ACHN (cell line): ENCODE data around the gene LPAR2.
A peak's percentile ranks its signal among the peaks of the same experiment; 100 is the strongest.

Experiments used
- DNase-seq: peaks from one replicate; pipeline ENCODE4 v3.0.0-alpha.2; 2015
- in situ Hi-C: cut with HindIII; loops from 2 replicates; pipeline ENCODE4 v1.10.0; 2017; ENCODE audit warnings: low sequenced_read_pairs, low pct_ligation_motif_present, low pct_unique_long_range_greater_than_20kb

The LPAR2 gene

DNA sequence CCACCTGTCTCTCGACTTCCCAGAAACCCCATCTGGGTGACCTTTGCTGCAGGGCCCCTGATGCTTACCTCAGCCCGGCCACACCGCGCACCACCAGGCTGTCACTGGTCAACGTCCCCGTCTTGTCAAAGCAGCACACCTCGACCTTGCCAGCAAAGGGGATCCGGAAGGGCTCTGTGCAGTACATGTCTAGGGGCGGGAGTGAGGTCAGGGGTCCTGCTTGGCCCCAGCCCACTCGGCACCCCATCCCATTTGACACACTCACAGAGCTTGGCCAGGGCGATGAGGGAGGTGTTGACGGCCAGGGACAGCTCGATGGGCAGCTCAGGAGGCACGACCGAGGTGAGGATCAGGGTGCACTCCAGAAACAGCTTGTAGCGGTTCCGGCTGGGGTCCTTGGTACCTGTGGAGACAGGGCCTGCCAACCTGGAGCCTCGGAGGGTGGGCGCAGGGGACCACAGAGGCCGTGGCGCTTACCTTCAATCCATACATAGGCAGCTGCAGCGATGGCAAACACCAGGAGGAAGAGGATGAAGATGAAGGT is 27.1 kb upstream of the LPAR2 start:
- in situ Hi-C loops: no loop called here
- DNase-seq: no peak

DNA sequence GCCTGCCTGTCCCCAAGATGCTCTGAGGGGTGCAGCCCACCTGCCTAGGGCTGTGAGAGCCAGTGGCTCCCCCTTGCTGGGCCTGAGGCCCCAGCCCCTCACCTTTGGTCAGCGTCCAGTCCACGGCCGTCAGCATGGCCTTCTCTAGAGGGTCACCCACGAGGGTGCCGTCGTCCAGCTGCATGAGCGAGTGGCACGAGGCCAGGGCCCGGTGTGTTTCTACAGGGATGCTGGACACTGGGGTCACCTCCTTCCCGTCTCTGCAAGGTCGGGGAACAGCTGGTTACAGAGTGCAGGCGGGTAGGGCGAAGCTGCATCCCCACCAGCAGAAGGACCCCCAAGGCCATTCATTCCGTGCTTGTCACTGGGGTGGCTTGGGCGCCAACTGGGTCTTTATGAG is 26.4 kb upstream of the LPAR2 start:
- in situ Hi-C loops: no loop called here
- no peak for DNase-seq

DNA sequence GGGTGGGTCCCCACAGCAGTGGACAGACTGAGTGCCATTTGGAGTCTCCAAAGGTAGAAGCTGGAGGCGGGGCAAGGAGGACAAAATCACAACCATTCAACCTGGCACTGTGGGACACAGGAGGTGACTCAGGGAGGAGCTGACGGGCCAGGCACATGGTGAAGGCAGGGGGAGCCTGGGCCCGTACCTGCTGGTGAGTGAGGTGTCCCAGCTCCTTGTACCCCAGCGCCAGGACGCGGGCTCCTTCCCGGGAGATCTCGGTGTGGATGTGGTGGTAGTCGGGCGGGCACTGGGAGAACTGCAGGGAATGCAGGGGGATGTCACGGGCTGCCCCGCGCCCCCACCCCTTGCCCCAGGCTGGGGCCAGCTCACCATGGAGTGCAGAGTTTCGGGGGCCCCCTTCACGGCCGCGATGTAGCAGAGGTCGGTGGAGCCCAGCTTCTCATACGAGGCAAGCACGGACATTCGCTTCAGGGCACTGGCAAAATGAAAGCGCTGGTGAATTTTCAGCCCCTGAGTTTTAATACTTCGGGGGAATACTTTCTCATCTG is 25.7 kb upstream of the LPAR2 start:
- in situ Hi-C loops: no loop called here

DNA sequence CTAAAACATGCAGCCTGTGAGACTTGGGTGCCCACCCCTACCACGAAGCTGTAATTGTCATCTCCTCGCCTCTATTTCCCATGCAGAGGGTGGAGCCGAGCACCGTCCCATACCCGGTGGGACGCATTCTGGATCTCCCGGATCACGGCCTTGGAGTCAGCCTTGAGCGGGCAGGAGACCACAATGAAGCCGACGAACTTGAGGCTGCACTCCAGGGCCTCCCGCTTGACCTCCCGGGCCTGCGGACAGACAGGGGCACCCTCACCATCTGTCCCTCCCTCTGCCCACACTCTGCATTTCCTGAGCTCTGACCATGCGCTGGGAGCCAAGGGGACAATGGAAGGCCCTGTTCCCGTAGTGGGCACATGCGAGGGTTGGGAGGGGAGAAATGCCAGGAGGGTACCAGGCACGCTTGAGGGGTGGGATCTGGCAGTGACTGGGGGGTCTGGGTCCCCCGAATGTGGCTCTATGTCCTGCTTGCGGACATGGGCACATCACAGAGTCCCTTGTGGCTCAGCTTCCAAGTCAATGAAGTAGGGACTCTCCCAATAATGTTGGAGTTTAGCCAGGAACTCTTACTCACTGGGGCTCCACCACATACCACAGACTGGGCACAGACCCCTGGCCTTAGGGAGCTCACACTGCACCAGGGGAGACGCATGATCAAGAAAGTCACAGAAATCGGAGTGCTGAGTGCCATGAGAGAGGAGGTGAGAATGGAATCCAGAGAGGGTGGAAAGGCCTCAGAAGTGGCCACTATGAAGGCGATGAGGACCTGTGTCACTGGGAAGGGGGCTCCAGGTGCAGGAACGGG is 24.7 kb upstream of the LPAR2 start:
- in situ Hi-C loops: no loop called here
- peak; percentile 6 for DNase-seq

More for the DNA sequence above, 25.7 kb upstream of the LPAR2 start:
- DNase-seq: no peak

DNA sequence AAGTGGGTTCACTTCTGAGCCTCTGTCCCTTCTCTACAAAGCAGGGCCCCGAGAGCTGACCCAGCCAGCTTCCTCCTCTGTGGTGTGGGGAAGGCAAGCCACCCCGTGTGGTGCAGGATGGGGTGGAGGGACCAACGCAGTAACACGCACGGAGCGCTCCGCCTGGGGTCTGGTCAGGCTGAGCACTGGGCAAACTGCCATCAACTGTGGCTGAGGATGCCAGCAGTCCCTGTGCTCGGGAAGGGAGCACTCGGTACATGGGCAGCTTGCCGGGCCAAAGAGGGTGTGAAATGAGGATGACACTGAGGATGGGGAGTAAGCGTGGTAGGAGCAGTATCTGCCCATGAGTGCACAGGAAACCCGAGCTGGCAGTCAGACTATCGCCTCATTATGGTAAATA is 23.1 kb upstream of the LPAR2 start:
- in situ Hi-C loops: no loop called here
- no peak for DNase-seq

DNA sequence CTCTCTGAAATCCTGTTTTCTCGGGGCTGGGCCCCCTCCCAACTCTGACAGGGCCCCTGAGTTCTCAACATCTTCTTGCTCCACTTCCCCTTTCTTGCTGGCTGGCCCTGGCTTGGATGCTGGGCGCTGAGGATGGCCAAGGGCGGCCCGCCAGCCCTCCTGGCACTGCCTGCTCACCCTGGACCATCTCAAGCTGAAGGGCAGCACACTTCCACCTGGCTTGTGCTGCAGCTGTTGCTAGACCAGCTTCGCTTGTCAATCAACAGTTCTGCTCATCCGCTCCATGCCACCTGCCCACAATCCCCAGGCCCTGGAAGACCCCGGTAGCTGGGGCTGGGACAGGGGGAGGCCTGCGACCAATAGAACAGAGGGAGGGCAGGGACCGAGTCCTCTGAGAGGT is 22.3 kb upstream of the LPAR2 start:
- in situ Hi-C loops: no loop called here
- no peak for DNase-seq

DNA sequence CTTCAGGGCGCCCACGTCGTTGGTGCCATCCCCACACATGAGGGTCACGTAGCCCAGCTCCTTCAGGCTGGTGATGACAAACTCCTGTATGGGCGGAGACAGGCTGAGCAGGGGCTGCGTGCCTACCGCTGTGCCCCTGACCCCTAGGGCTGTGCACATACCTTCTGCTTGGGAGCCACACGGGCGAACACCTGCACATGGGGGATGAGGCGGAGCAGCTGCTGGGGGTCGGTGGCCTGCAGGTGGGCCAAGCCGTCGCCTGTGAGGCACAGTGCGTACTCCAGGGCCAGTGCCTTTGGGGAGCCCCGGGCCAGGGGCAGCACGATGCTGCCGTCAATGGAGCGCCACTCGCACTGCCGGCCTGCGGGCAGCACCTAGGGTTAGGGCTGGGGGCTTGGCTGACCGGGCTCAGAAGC is 21.6 kb upstream of the LPAR2 start:
- in situ Hi-C loops: no loop called here
- DNase-seq: no peak

DNA sequence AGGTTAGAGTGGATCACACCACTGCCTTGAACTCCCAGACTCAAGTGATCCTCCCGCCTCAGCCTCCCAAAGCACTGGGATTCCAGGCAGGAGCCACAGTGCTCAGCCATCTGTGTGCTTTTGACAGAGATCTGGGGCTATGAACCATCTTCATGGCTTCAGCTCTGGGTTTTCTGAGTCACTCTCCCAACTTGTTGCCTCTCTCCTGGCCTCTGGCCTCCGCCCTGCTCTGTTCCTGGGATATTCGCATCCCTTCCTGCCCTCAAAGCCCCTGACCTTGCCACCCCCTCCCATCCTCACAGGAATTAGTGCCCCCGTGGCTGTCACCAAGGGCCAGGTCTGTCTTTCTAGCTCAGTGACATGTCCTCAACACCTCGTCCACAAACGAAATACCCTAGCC is 21.1 kb upstream of the LPAR2 start:
- DNase-seq: no peak
- in situ Hi-C loops: no loop called here

DNA sequence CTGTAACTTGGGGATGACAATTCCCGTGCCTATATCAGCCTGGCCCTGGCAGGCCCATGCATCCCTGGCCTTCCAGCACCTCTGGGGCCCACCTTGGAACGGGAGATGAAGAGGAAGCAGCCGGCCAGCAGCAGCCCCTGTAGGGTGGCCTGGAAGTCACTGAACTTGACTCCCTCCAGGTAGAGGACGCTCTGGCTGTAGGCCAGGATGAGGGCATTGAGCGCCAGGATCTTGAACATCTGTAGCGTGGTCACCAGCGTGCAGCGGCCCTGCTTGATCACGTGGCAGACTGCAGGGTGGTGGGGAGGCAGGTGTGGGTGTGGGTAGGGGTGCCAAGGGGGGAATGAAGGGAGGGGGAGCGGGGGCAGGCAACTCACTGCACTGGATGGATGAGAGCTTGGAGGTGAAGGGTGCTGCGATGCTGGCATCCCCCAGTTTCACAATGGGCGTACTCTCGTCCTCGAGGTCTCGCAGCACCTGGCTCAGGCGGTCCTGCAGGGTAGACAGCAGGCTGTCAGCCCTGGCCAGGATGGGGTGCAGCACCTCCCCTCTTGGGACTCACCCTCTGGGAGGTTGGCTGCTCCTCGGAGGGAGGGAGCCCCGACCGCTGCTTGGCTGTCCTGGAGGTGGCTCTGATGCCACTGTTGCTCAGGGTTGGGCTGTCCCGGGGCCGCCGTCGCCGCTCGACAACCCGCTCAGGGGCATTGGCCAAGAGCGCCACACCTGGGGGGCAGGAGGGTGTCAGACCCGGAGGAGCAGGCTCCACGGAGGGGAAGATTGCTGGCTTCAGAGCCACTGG is 19.2 kb upstream of the LPAR2 start:
- no peak for DNase-seq
- in situ Hi-C loops: no loop called here

DNA sequence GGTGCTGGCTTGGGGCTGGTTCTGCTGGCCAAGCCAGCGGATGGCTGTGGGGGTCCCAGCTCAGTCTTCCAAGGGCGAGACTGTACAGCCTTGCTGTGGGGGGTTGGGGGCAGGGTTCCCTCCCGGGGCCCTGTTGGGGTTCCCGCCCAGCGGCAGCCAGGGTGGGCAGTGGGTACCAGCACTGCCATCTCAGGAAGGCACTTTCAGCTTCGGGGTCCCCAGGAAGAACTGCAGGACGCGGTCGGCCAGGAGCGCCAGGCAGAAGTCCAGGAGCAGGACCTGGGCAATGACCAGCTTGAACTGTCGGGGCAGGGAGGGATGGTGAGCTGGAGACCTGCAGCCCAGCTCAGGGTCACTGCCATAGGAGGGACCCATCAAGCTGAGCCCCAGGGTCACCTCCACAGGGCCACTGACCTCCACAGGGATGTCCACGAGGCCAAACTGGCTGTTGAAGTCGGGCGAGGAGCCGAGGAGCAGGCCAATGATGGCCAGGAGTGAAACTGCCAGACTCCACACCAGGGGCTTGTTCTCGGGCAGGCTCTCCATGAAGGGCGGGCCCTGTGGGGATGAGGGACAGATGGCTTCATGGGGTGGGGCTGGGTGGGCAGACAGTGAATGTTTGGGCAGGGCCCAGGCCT is 17.3 kb upstream of the LPAR2 start:
- no peak for DNase-seq
- in situ Hi-C loops: no loop called here

DNA sequence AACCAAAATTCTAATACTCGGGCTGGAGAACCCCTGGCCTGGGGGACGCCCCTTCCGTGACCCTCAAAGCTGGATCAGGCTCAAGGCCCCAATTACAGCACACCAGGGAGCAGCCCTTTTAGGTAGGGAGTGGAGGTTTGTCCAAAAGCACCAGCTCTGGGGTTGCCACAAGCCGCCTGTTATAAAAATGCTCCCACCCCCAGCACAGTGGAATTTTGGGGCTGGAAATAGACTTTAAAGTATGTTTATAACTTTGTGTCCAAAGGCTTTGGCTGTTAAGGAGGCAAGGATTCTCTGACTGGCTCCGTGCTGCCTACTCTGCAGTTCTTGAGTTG is 16.0 kb upstream of the LPAR2 start:
- in situ Hi-C loops: no loop called here
- DNase-seq: no peak

DNA sequence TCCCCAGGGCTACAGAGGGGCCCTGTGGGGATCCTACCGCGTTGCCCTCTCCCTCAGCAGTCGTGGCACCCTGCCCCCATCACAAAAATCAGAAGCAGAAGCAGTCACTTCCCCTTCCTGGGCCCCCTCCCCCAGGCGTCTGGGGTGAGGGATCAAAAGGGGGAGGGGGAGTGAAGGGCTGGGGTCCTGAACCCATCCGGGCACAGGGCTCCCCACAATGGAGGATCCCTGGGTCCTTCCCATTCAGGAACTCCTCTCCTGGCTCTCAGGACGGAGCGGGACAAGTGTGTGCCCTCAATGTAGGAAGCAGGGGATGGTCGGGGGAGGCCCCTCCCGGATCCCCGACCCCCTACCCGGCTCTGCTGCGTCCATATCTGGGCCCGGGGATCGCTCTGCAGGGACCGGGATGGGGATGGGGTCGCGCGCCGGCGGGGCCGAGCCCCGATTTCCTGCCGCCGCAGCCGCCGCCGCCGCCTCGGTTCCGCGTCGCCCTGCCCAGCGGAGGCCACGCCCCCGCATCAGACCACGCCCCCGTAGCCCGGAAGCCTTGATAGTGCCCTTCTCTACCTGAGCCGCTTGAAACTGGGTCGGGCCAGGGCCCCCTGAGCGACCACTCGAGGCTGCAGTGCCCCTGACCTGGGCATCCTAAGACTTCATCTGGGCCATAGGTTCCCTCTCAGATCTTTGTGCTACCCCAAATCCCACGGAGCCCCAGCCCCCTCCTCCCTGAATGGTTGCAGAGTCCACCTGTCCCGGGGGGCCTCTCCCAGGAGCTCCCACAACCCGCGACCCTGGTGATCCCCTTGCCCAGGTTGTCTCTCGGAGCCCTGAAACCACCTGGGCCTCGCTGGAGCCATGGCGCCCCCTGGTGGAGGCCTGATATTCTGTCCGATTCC is 15.4 kb upstream of the LPAR2 start, which contains the start of gene GMIP:
Gene GMIP, minus strand, starts transcription at position 500 of the 896 bp plus-strand sequence. Its CDS starts 128 bp downstream, at position 372.
- DNase-seq: peak; percentile 53
- in situ Hi-C loops: no loop called here

DNA sequence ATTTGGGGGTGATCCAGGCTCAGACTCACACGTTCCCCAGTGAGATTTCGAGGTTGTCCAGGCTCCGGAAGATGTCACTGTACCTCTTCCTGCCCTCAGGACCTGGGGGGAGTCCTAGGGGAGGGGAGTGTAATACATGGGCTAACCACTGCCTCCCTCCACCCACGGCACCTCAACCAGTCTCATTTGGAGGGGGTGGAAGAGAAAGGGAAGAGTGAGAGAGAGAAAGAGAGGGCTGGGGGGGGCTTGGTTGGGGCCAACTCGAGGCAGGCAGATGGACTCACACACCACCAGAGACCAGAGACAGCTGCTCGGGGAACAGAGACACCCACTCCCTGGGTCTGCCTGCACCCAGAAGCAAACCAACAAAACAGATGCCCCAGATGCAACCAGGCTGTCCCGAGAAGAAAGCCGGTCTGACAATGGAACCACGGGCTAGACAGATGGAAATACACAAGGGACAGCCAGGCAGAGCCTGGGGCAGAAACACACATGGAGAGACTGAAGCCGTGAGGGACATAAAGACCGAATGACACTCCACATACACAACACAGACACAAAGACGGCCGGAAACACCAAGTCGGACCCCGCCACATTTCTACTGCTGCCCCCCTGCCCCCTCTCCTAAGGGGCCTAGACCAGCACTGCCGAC is 14.6 kb upstream of the LPAR2 start:
- in situ Hi-C loops: no loop called here
- no peak for DNase-seq

DNA sequence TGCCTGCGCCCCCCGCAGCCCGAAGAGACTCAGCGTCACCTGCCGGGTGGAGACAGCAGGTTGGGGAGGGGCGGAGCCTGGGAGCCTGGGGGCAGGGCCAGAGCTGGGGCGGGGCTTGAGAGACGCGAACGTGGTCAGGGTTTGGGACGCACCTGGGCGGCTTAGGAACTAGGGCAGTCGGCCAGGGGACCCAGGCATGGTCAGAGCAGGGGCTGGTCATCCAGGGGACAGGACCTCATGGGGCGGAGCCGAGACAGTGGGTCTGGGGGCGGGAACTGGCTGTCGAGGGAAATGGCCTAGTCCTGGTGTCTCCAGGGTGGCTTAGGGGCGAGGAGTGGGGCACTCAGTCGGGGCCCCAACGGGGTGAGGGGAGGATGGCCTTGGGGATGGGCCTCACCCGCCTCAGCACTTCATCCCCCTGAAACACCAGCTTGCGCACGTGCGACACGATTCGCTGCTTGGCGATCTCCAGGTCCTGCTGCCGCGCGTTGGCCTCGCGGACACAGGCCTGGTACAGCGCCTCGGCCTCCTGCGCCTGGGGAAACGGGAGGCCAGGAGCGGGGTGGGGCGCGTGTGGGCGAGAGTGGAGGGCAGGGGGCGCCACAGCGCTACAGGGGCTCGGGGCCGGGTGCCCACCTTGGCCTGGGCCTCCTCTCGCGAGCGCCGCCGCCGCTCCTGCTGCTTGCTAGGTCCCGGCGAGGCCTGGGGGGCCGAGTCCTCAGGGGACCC is 9.7 kb upstream of the LPAR2 start:
- DNase-seq: no peak
- in situ Hi-C loops: no loop called here

DNA sequence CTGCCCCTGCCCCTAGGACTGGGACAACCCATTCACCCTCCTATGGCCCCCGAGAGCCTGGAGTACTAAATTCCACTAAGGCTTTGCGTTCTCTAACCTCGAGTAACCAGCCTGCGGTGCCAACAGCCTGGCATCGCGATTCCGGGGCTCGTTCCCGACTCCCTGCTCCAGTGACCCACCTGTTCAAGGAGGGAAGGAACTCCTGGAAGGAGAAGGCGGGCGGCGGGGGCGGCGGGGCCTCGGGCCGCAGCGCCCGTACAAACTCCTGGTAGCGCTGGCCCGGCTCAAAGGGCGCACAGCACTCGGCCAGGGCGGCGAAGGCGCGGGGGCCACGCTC is 9.1 kb upstream of the LPAR2 start:
- no peak for DNase-seq
- in situ Hi-C loops: no loop called here

DNA sequence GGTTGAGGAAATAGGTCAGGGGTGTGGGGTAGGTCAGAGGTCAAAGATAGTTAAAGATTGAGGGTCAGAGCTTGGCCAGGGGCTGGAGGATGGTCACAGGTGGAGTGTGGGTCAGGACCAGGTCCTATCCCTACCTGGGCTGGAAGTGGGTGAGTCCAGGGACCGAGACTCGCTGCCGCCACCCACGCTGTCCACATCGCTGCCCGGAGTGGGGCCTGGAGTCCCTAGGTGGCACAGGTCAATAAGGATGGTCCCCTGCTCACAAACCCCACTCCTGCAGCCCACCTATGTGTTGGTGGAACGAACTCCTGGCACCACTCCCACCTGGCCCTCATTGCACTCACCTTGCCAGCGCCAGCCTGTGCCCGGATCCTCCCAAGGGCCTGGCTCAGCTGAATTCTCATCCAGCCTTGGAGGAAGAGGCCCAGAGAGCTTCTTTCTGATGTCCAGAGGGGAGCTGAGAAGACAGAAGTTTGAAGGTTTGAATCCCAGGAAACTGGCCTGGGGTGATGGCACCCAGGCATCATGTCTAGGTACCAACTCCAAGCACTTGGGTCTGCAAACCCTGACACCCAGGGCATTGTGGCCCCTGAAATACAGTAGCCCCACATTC is 8.7 kb upstream of the LPAR2 start:
- DNase-seq: no peak
- in situ Hi-C loops: no loop called here

DNA sequence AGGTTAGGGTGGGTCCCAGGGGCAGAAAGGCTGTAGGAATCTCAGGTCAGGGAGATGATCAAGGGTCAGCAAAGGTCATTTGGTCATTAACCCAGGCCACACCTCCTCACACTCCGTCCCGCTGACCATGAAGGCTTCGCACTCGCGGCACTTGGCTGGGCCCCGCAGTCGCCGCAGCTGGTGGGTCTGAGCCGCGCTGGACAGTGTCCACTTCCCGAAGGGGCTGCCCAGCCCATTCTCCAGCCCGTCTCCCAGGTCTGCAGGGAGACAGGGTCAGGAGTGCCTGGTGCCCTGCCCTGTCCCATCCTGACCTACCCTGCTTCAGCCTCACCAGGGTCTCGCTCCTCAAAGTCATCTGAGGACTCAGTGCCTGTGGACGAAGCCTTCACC is 7.3 kb upstream of the LPAR2 start:
- in situ Hi-C loops: no loop called here
- DNase-seq: no peak
